Measurements from ENCODE around the gene DDX56. TPM values are rescaled to one million over a fixed set of nuclear protein-coding genes. Genes with fewer than 3 reads are reported as not detected.
"Not testable (repeated sequence)": the region's sequence is repeated elsewhere in the genome, so short reads cannot be mapped to it uniquely, and the experiment has no call there.

Gene DDX56
- total and polyA plus RNA-seq, 2 donors (not counting 1 experiment from before 2014, with no cell fraction given) = 36.0 to 44.4 TPM

DNA sequence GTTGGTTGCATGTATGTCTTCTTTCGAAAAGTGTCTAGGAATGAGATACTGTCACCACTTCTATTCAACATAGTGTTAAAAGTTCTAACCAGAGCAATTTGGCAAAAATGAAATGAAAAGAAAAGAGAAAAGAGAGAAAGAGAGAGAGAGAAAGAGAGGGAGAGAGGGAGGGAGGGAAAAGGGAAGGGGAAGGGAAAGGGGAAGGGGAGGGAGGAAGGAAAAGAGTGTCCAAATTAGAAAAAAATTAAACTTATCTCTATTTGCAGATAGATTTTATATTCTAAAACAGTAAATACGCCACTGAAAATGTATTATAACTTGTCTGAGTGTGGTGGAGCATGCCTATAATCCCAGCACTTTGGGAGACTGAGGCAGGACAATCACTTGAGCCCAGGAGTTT, 16.2 kb downstream of the DDX56 start:
- no peak for DNase-seq (ENCODE audit: low read depth in 2 of 2)
- Histone ChIP-seq H2AFZ (ENCODE audit: low read length) (no peak overlapping the region), H3K9me3 (ENCODE audit: control insufficient read depth, insufficient read depth, low read depth, low read length) (no peaks in the 10 kb centered on the region), H3K4me3 (replicated peaks in 1 of 4; ENCODE audit: control extremely low read depth in 1 of 4, insufficient read depth in 1 of 4, low read depth in 3 of 4, low read length in 4 of 4) (no peak overlapping the region), H3K4me1 (ENCODE audit: control insufficient read depth, extremely low read depth, insufficient read depth, low read length) (no peaks in the 10 kb centered on the region), H3K4me2 (ENCODE audit: extremely low read depth, insufficient read depth, low read length) (no peak overlapping the region), H3K79me2 (ENCODE audit: control insufficient read depth, insufficient read depth, low read length) (no peaks in the 10 kb centered on the region), H3K36me3 (ENCODE audit: control insufficient read depth, insufficient read depth, low read length) (no peaks in the 10 kb centered on the region), H3K27ac (ENCODE audit: insufficient read depth, low read length) (no peak overlapping the region), H3K27me3 (ENCODE audit: control insufficient read depth, insufficient read depth, low read length) (no peaks in the 10 kb centered on the region), H3K9ac (ENCODE audit: insufficient read depth, low read length) (no peak overlapping the region), H4K20me1 (ENCODE audit: control insufficient read depth, extremely low read depth, insufficient read depth, low read length) (no peaks in the 10 kb centered on the region)
- TF ChIP-seq CTCF (conservative IDR thresholded peaks at IDR 0.05 in 1 of 2, IDR thresholded peaks at IDR 0.05 in 1 of 2; ENCODE audit: low read depth in 1 of 2, low read length in 2 of 2) = no peak
- no peak for TF ChIP-seq EZH2 (IDR thresholded peaks at IDR 0.05; ENCODE audit: low read length, missing control alignments)

DNA sequence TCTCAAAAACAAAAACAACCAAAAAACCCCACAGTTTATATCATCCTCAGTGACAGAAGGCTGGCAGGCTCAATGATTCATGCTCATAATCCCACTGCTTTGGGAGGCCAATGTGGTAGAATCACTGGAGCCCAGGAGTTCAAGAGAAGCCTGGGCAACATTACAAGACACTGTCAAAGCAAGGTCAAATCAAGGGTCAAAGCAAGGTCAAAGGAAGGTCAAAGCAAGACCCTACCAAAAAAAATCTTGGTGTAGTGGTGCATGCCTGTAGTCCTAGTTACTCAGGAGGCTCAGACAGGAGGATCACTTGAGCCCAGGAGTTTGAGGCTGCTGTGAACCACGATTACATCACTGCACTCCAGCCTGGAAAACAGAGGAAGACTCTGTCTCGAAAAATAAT, 18.4 kb downstream of the DDX56 start:
- Histone ChIP-seq H3K27me3 (ENCODE audit: control insufficient read depth, insufficient read depth, low read length) (no peaks in the 10 kb centered on the region), H3K4me3 (replicated peaks in 1 of 4; ENCODE audit: control extremely low read depth in 1 of 4, insufficient read depth in 1 of 4, low read depth in 3 of 4, low read length in 4 of 4) (no peak overlapping the region), H4K20me1 (ENCODE audit: control insufficient read depth, extremely low read depth, insufficient read depth, low read length) (no peaks in the 10 kb centered on the region), H2AFZ (ENCODE audit: low read length) (no peak overlapping the region), H3K4me2 (ENCODE audit: extremely low read depth, insufficient read depth, low read length) (no peak overlapping the region), H3K79me2 (ENCODE audit: control insufficient read depth, insufficient read depth, low read length) (no peaks in the 10 kb centered on the region), H3K9ac (ENCODE audit: insufficient read depth, low read length) (no peak overlapping the region), H3K9me3 (ENCODE audit: control insufficient read depth, insufficient read depth, low read depth, low read length) (no peaks in the 10 kb centered on the region), H3K4me1 (ENCODE audit: control insufficient read depth, extremely low read depth, insufficient read depth, low read length) (no peaks in the 10 kb centered on the region), H3K36me3 (ENCODE audit: control insufficient read depth, insufficient read depth, low read length) (no peaks in the 10 kb centered on the region), H3K27ac (ENCODE audit: insufficient read depth, low read length) (no peak overlapping the region)
- TF ChIP-seq CTCF (conservative IDR thresholded peaks at IDR 0.05 in 1 of 2, IDR thresholded peaks at IDR 0.05 in 1 of 2; ENCODE audit: low read depth in 1 of 2, low read length in 2 of 2) = no peak
- TF ChIP-seq EZH2 (IDR thresholded peaks at IDR 0.05; ENCODE audit: low read length, missing control alignments) = no peak
- no peak for DNase-seq (ENCODE audit: low read depth in 2 of 2)

DNA sequence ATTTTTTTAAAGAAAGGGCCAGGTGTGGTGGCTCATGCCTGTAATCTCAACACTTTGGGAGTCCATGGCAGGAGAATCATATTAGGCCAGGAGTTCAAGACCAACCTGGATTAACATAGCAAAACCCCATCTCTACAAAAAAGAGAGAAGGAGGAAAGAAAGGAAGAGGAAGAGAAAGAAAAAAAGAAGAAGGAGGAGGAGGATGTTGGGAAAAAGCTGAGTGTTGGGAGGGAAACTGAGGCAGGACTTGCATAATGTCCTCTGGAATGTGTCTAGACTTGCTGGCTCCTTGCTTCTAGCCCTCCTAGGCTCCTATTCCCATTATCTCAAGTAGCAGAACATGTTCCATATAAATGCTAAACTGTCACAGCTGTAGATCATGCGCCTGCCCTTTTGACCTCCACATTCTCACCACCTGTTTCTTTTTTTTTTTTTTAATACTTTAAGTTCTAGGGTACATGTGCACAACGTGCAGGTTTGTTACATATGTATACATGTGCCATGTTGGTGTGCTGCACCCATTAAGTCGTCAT, 21.2 kb downstream of the DDX56 start:
- H3K27ac ChIP-seq (ENCODE audit: insufficient read depth, low read length); H3K4me1 ChIP-seq (ENCODE audit: control insufficient read depth, extremely low read depth, insufficient read depth, low read length); H3K4me3 ChIP-seq (replicated peaks in 1 of 4; ENCODE audit: control extremely low read depth in 1 of 4, insufficient read depth in 1 of 4, low read depth in 3 of 4, low read length in 4 of 4); H3K79me2 ChIP-seq (ENCODE audit: control insufficient read depth, insufficient read depth, low read length); H3K9ac ChIP-seq (ENCODE audit: insufficient read depth, low read length); H3K9me3 ChIP-seq (ENCODE audit: control insufficient read depth, insufficient read depth, low read depth, low read length); H4K20me1 ChIP-seq (ENCODE audit: control insufficient read depth, extremely low read depth, insufficient read depth, low read length); H3K4me2 ChIP-seq (ENCODE audit: extremely low read depth, insufficient read depth, low read length); H2AFZ ChIP-seq (ENCODE audit: low read length); H3K27me3 ChIP-seq (ENCODE audit: control insufficient read depth, insufficient read depth, low read length); H3K36me3 ChIP-seq (ENCODE audit: control insufficient read depth, insufficient read depth, low read length); DNase-seq (ENCODE audit: low read depth in 2 of 2): not testable (repeated sequence)

Measured in fibroblast of lung (primary cell).